Esophagus muscularis mucosa (tissue), 3 donors: ENCODE data around the gene ARHGEF7.

ENCODE experiments used
- CTCF ChIP-seq, 3 experiments: fragments of 200-600 bp in 2 of 3; fragments of 450-650 bp in 1 of 3; sonication (generic) in 2 of 3; IDR thresholded peaks; one replicate each; pipeline ENCODE4 v1.5.1; 2017 to 2019; ENCODE audit warnings: antibody characterized with exemption in 3 of 3, mild to moderate bottlenecking in 2 of 3, moderate library complexity in 1 of 3
- POLR2A ChIP-seq: fragments of 450-650 bp; IDR thresholded peaks from one replicate; pipeline ENCODE4 v1.6.1; 2017; ENCODE audit warnings: antibody characterized with exemption, moderate library complexity, mild to moderate bottlenecking, low read depth
- POLR2AphosphoS5 ChIP-seq, 2 donors: sonication (generic); formaldehyde crosslinking; IDR thresholded peaks; one replicate each; pipeline ENCODE4 v1.6.1; 2017; ENCODE audit warnings: antibody characterized with exemption in 2 of 2

GRCh38 chr13:111345682-111346081, 230.6 kb downstream of the ARHGEF7 start:
- TF ChIP-seq CTCF (IDR thresholded peaks at IDR 0.05) (no peak), POLR2AphosphoS5 (IDR thresholded peaks at IDR 0.05) (no peak), POLR2A (no peak)
